ENCODE data around the gene COL6A1.

DNA sequence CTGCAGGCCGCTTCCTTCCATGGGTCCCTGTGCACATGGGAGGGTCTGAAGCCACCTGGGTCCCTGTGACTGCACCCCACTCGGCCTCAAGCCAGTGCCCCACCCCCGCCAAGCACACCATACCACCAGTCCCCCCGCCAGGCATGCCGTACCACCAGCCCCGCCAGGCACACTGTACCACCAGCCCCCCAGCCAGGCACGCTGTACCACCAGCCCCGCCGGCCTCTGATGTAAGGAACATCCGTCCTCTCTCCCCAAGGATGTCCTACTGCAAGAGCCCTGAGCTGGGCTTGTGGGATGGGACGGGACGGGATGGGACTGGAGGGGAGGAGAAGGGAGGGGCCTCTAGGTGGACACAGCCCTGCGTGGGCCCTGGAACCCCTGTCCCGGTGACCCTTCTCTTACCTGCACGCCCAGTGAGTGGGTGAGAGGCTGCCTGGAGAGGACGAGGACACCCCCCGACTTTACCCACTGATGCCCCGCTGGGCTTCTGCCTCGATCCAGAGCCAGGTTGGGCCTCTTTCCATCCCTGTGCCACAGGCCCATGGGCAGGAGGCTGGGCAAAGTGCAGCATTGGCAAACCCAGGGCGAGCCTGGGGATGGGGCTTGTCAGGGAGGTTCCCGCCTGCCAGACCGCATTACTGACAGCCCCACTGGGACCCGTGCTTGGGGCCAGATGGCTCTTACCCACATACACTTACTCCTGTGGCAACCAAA is 40.8 kb upstream of the COL6A1 start:
- TF ChIP-seq, protein P1, sequence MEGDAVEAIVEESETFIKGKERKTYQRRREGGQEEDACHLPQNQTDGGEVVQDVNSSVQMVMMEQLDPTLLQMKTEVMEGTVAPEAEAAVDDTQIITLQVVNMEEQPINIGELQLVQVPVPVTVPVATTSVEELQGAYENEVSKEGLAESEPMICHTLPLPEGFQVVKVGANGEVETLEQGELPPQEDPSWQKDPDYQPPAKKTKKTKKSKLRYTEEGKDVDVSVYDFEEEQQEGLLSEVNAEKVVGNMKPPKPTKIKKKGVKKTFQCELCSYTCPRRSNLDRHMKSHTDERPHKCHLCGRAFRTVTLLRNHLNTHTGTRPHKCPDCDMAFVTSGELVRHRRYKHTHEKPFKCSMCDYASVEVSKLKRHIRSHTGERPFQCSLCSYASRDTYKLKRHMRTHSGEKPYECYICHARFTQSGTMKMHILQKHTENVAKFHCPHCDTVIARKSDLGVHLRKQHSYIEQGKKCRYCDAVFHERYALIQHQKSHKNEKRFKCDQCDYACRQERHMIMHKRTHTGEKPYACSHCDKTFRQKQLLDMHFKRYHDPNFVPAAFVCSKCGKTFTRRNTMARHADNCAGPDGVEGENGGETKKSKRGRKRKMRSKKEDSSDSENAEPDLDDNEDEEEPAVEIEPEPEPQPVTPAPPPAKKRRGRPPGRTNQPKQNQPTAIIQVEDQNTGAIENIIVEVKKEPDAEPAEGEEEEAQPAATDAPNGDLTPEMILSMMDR (IDR thresholded peaks at IDR 0.05; ENCODE audit: extremely low read depth in 1 of 2, insufficient read depth in 1 of 2, low read depth in 1 of 2, low read length in 2 of 2): no peak
- TF ChIP-seq POLR2A (IDR thresholded peaks at IDR 0.05; ENCODE audit: low read depth, low read length) (no peak), POLR2AphosphoS5 (IDR thresholded peaks at IDR 0.05; ENCODE audit: insufficient read depth, low read depth, low read length) (no peak), EZH2 (IDR thresholded peaks at IDR 0.05; ENCODE audit: borderline replicate concordance, low read depth, low read length, severe bottlenecking) (no peak)

Data from endothelial cell of umbilical vein (primary cell).